GM21619 (cell line): Measurements from ENCODE around the gene ZRSR2.

Experiments
- ATAC-seq: cut with Tn5 transposase; IDR thresholded peaks from one replicate; pipeline ENCODE4 v1.9.1; 2021; ENCODE audit not compliant: unreplicated experiment

Gene ZRSR2

DNA sequence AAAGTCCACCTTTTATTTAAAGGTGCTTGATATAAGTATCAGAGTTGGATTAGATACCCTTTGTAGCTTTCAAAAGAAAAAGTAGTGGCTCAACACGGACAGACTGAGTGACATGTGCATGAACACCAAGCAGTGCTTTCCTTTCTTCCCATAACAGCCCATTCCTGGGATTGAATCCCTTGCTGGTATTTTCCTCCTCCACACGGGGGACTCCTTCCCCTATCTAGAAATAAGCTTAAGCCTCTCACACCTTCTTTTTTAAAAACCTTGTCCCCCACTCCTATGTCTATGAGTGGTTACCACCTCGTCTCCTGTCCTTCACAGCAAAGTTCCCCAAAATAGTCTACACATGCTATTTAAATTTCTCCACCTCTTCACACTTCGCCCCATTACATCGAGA lies 59.3 kb downstream of the ZRSR2 start:
- ATAC-seq: no peak

DNA sequence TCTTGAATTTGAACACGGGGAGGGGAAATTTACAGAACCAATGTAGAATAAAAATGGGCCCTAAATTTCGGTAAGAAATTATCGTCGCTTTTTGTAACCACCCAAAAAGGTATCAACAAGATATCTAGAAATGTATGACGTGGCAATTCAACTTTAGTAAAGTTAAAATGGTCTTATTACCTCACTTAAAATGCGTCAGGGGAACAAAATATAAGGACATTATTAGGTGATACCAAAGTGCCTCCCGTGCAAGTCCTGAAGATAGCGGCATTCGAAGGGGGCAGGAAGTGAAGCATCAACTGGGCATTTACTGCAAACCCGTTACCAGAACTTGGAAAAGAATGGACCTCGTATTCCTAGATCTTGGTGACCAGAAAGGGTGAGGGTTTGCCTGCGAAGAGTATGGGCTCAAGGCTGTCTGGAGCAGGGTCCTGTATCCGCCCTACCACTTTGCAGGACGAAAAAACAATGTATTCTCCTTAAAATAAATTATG lies 63.3 kb downstream of the ZRSR2 start:
- ATAC-seq: no peak

DNA sequence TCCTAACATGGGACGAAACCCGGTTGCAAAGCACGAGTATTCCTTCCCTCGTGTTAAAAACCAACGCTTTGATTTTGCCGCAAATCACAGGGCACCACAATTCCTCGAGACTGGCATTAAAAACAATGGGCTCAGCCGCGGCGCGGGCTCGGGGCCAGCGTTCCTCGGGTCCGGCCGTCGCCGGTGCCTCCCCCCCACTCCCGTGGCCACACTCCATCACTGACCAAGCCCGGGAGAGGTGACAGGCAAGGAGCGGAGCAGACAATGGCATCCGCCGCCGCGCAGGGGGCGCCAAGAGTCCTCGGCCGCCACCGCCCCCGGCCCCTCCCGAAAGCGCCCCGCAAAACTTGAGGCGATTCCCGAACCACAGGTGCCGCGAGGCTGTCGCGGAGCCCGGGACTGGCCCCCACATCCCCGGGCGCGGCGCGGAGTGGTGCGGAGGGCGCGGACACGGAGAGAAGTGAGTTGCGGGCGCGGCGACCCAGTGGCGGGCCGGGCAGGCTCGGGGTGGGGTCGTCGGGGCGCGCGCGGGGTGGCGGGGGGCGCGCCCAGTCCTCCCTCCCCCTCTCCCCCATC lies 63.9 kb downstream of the ZRSR2 start:
- peak; percentile 35 for ATAC-seq

DNA sequence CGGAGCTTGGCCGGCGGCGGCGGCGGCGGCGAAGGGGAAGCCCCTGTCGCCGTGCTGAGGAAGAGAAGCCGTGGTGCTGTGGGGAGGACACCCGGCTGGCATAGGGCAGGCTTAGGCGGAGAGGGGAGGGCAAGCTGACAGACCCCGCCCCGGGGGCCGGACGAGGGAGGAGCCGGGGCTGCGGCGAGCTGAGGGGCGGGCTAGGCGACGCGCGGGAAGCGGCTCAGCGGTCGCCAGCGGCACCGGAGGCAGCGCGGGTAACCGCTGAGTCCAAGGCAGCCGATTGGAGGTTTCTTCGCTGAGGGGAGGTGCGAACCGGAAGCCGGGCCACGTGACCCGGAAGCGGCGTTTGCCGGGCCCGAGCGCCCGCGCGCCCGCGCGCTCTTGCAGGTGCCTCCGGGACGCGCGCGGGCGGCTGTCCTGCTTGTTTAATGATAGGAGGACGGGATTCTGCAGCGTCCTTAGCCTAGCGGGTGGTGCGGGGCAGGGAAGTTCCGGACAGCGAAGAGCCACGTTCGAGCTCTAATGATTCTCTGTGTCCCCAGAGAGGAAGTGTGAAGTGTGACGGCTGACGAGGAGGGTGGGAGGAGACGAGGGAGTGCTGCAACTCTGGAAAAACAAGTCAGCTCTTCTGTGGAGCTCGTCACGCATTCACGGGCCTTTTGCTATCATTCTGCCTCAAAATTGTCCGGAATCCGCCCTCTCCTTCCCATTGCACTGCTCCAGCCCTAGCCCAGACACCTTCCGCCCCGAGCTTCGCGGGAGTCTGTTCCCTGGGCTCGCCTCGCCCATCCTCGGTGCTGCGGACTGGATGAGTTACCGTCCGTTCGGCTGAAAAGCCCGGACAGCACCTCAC lies 64.7 kb downstream of the ZRSR2 start, which contains the start of gene AP1S2:
Gene AP1S2, minus strand, starts transcription at position 102 of the 856 bp plus-strand sequence. CDS start 2,289 bp downstream, outside the sequence.
- peak; percentile 94 for ATAC-seq

DNA sequence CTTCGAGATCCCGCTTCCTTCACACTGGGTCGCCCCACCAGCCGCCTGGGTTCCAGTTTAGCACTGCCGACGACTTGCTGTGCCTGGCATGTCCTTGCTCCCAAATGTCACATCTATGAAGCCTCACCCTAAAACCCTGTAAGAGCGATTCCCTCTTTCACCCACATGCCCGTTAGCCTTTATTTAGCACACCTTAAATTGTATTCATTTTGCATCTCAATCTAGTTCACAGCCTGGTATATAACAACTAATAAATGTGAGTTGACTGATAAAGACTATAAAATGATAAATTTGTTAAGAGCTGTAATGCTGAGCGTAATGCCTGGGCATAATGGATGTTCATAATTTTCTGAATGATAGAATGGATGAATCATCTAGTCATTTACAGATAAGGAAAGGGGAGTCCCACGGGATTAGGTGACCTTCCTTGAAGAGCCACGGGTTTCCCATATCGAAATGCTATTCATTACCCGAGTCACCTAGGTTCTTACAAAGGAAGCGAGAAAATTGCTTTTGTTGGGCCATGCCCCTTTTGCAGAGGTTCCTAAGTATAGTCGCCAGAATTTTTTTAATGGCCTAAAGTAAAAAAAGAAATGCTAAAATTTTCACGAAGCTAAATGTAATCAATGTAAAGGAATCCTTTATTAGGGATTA lies 65.4 kb downstream of the ZRSR2 start:
- no peak for ATAC-seq

DNA sequence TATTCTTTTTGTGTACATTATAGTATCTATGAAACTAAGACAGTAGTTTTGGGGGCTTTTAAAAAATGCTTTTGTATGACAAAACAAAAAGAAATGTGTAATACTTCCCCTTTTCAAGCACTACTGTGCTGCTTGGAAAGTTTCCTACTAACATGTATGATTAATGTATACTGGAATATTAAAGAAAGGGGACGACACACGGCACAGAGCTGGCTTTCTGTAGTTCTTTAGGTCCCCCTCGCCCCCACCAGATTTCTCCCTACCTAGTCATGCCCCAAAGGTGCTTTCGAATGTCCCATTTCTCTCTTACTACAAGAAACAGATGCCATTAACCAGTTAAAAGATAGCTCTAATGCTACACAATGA lies 65.9 kb downstream of the ZRSR2 start:
- ATAC-seq: no peak

DNA sequence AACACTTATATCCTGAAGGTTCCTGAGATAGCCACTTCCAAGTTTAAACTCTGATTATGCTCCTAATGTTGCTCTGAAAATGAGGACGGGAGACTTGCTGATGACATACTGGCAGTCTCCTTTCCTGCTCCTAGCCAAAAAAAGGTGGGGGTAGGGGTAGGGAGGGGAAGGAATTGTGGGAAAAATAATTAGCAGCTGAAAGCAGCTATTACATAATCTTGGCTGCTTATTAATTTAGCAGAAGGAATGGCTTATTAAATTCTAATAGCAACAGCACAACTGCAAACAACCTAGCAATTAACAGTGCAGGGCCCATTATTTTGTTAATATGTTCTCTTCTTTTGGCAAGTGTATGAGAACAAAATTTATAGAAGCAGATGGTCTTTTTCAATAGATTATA lies 66.4 kb downstream of the ZRSR2 start:
- no peak for ATAC-seq

DNA sequence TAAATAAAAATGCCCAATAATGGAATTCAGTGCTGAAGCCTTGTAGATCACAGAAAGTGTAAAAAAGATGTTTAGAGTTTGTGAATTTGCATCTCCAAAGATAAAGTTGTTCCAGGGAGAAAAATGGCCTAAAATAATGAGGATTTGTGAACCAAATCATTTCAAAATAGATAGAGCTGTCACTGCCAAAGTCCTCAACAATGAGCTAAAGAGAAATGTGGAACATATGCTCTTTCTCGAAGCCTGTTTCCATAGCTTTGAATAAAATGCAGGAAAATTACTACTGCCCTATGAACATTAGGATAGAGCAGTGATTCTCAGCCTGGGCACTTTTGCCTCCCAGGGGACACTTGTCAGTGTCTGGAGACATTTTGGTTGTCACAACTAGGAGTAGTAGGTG lies 67.8 kb downstream of the ZRSR2 start:
- no peak for ATAC-seq

DNA sequence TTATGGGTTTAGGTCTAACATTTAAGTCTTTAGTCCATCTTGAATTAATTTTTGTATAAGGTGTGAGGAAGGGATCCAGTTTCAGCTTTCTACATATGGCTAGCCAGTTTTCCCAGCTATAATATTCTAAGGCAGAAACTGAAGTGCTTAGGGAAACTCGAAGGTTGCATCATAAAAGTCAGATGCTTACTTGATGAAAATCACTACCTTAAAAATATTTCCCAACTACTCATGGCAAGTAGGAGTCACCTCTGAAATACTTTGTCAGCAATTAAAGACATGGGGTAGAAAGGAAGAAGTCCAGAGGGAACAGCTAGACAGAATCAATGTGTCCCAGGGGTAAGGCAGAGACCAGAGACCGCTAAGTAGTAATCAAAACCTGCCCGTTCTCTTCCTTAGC lies 70.6 kb downstream of the ZRSR2 start:
- no peak for ATAC-seq

DNA sequence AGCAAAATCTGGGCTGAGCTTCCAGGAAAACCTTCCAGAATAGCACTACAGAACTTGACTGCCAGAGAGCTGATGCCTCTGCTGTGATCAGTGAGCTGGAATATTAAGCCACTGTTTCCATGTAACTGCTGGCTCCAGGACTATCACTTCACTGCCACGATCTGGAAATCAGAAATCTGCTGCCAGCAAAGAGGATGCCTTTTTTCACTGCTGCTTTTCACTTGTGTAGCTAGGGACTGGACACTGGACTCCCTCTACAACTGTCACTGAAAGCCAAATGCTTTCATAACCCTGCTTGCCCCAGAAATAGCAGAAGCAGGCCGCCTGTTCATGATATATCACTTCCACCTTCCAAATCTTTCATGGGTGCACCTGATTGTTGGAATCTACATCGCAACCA lies 73.7 kb downstream of the ZRSR2 start:
- no peak for ATAC-seq

DNA sequence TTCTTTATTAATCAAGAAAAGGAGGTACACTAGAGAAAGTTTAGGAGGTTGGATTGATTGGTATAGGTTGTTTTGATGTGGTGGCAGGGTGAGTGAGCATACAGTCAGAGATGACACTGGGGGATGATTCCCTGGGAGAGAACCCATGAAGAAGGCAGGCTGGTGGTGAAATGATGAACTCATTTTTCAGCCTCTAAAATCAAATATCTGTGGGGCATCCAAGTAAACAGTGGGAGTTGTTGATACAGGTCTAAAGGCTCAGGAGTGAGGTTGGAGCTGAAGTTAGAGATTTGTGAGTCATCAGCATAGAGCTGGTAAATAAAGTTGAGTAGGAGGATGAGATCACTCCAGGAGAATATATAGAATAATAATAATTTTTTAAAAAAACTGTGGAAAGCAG lies 74.3 kb downstream of the ZRSR2 start:
- no peak for ATAC-seq

DNA sequence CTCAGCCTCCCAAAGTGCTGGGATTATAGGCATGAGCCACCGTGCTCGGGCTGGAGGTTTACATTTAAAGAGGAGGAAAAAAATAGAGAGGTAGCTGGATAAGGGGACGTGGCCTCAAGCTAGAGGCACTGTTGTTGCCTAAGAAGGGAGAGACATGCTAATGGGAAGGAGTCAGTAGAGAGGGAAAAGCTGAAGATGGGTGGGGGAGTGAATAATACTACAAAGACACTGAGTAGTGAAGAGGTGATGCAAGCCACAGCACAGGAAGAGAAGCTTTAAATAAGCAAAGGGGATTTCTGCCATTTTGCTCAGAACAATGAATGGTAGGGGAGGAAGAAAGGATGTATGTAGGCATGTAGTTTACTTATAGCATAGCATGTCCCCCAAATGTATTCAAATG lies 75.9 kb downstream of the ZRSR2 start:
- ATAC-seq: no peak

DNA sequence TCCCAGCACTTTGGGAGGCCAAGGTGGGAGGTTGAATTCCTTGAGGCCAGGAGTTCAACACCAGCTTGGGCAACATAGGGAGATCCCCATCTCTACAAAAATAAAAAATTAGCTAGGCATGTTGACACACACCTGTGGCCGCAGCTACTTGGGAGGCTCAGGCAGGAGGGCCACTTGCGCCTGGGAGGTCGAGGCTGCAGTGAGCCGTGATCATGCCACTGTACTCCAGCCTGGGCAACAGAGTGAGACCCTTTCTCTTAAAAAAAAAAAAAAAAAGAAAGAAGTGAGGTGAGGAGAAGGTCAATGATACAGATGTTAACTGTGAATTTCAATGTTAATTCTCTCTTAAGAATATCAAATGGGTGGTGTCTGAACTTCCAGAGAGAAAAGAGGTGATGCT lies 79.4 kb downstream of the ZRSR2 start:
- no peak for ATAC-seq

DNA sequence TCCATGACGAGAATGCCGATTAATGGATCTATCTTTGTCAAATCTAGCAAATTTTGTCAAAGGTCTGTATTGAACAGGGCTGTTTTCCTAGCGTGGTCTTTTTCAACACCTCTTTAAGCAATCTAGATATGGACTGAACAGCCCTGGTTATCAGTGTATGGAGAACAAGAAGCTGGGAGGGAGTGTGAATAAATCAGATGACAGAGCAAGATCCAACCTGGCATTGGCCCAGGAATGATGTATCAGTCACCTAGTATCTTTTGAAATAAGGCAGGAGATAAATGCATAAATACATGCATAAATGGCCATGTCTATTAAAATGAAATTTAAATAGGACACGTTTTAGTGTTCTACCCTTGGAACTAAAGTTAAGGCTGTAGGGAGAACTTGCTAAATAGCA lies 80.0 kb downstream of the ZRSR2 start:
- no peak for ATAC-seq
